ENCODE results near the gene VN1R5.

GRCh38 chr1:247296599-247297180 is 40.8 kb downstream of the VN1R5 start:
- TF ChIP-seq CTCF (IDR thresholded peaks at IDR 0.05): no peak
- no peak for TF ChIP-seq POLR2A (IDR thresholded peaks at IDR 0.05)
